Activated T-helper 2 cell treated with anti-CD3 and anti-CD28 coated beads, Interferon-gamma antibody, Interleukin-2, Interleukin-4, amounts not matched to agents 10 μg/mL and 5 μg/mL and 100 μg/mL, durations not matched to agents 14 hours and 24 hours and 36 hours (primary cell): ENCODE measurements around the gene TGFBR3L. TPM values are rescaled to one million over a fixed set of nuclear protein-coding genes. Genes with fewer than 3 reads are reported as not detected.
A peak's percentile ranks its signal among the peaks of the same experiment; 100 is the strongest.

ENCODE experiments used
- DNase-seq: peaks from one replicate; pipeline ENCODE4 v3.0.0; 2021; ENCODE audit warnings: low spot score
- H3K27ac Mint-ChIP-seq: one replicate; pipeline ENCODE4 v1.8.0; 2021; ENCODE audit warnings: mixed read lengths
- H3K27me3 Mint-ChIP-seq: one replicate; pipeline ENCODE4 v1.8.0; 2021; ENCODE audit warnings: low read depth, mixed read lengths
- H3K36me3 Mint-ChIP-seq: one replicate; pipeline ENCODE4 v1.8.0; 2021; ENCODE audit warnings: low read depth, mixed read lengths
- H3K4me1 Mint-ChIP-seq: one replicate; pipeline ENCODE4 v1.8.0; 2021; ENCODE audit warnings: low read depth, mixed read lengths
- H3K4me3 Mint-ChIP-seq: one replicate; pipeline ENCODE4 v1.8.0; 2021; ENCODE audit warnings: low read depth, mild to moderate bottlenecking, moderate library complexity, mixed read lengths
- H3K9me3 Mint-ChIP-seq: one replicate; pipeline ENCODE4 v1.8.0; 2021; ENCODE audit warnings: mixed read lengths
- intact Hi-C: fragments of 100-400 bp; cut with micrococcal nuclease; formaldehyde crosslinking; loops from one replicate; pipeline ENCODE4 v1.15.1; 2023
- total RNA-seq: library from RNA; stranded (reverse); gene quantifications from 2 replicates; pipeline ENCODE4 v1.2.3, GENCODE V29; 2022

TGFBR3L gene
- total RNA-seq, 1 donor from 2014 or later: 6.3 TPM

DNA sequence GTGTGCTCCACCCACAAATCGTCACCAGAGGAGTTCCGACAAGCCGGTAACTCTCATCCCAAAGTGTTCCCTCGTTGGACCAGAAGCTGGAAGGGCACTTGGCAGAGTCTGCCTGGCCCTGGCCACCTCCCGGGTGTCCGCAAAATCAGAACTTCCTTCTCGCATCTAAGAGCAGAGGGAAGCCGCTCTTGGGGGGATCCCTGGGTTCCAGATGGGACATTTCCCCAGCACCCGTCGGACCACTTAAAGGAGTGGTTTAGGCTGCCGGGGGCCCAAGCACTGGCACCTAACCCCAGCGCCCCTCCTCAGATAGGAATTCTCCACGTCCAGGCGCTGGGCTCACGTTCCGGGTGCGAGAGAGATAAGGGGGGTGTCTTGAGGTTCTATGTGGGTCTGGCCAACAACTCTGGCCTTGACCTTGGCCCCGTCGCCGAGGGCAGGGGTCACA is 11.8 kb upstream of the TGFBR3L start:
- peaks cover 15% of the 10 kb centered on the region for H3K36me3 Mint-ChIP-seq
- peaks cover 22% of the 10 kb centered on the region for H3K4me1 Mint-ChIP-seq
- no peaks in the 10 kb centered on the region for H3K27me3 Mint-ChIP-seq
- H3K9me3 Mint-ChIP-seq: no peaks in the 10 kb centered on the region
- intact Hi-C loops: loop anchor here (1.0 kb wide), 1 partner anchor 17 kb away; the partner anchor contains the start of gene SNAPC2
- no peak for DNase-seq
- peak overlapping the region; percentile 88 for H3K4me3 Mint-ChIP-seq
- H3K27ac Mint-ChIP-seq: peak overlapping the region; percentile 85

DNA sequence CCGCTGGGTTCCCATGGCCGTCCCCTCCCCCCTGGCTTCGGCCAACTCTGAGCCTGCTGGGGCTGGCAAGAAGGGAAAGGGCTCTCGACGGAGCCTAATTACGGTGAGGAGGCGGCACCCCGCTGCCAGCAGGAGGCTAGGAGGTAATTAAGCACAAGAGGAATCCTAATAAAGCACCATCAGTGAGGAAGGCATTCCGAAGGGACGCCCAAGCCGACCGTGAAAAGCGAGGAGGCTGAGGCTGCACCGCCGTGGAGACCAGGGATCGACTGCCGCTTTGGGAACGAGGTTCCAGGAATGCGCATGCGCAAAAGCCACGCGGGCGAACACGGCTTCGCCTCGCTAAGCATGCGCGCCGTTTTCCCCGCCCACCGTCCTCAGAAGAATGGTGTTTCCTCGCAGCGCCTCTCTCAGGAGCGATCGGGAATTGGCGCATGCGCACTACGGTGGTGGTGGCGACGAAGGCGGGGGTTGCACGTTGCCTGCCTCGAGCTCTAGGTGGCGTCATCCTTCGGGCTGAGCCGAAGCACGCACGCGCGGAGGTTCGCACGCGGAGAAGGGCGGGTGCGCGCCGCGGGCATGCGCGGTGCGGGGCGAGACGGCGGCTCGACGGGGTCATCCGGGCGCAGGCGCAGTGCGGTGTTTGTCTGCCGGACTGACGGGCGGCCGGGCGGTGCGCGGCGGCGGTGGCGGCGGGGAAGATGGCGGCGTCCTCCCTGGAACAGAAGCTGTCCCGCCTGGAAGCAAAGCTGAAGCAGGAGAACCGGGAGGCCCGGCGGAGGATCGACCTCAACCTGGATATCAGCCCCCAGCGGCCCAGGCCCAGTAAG is 11.2 kb upstream of the TGFBR3L start, which contains the start of gene MAP2K7:
Gene MAP2K7 (plus strand): TSS at position 634 of the 830 bp plus-strand sequence. CDS start 68 bp downstream, at position 702.
- peak; percentile 100 for DNase-seq
- Mint-ChIP-seq H3K36me3 (peaks cover 15% of the 10 kb centered on the region), H3K9me3 (no peaks in the 10 kb centered on the region), H3K4me1 (peaks cover 22% of the 10 kb centered on the region), H3K27me3 (no peaks in the 10 kb centered on the region), H3K4me3 (peak within 1 kb of the TSS; percentile 88), H3K27ac (peak within 1 kb of the TSS; percentile 91)
- intact Hi-C loops: loop anchor here (1.0 kb wide), 1 partner anchor 17 kb away; the partner anchor contains the start of gene SNAPC2

DNA sequence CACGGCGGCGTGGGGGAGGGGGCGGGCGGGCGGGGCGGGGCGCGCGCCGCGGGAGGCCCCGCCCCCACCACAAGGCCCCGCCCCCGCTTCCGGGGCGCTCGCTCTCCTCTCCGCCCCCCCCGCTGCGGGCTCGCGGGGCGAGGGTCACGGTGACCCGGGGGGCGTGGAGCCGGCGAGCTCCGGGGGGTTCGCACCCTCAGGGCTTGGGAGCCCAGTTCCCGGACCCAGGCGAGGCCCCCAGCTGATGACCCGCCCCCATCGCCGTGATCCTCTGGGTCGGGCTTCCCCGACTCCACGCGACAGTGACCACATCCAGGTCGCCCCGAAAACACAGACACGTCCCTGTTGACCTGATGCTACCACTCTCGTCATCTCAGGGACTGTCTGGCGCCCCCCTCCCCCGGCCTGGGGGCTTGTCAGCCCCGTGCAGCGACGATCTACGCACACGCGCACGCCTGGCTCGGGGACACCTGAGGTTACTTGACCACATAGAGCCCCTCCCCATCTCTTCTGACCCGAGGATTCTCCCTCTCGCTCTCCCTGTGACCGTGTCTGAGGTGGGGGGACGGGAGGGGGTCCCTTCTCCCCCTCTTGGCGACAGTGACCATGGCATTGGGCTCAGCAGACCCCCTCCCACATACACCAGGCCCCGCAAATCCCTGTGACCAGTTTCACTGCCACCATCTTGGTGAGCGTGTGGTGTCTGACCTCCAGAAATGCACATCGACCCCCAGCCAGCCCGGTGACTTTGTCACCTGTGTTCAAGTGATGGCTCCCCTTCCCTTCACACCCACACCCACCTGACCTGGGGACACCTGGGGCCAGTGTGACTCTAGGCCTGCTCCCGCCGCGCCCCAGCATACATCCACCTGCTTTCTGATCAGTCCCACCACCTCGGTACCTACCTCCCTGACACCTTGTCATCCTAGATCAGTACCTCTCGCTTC is 10.3 kb upstream of the TGFBR3L start:
- intact Hi-C loops: no loop called here
- Mint-ChIP-seq H3K9me3 (no peaks in the 10 kb centered on the region), H3K36me3 (peaks cover 15% of the 10 kb centered on the region), H3K27ac (peak overlapping the region; percentile 91), H3K27me3 (no peaks in the 10 kb centered on the region), H3K4me3 (peak overlapping the region; percentile 87), H3K4me1 (peaks cover 22% of the 10 kb centered on the region)
- DNase-seq: peak; percentile 61

DNA sequence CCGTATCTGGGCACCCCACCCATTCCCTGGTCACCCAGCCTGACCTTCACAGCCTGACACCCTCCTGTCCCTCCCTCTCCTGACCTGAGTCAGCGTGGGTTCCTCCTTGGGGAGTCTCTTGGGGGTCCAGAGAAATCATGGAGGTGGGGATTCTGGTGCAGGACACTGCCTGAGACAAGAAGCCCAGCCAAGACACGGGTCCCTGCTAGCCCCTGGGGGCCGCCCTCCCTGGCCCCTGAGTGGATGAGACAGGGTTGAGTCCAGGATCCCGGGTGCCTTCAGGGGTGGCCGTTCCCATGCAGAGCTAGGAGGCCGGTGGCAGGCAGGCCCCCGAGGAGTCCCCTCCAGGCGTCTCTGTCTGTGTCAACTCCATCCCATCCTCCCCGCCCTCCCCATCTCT is 9.4 kb upstream of the TGFBR3L start:
- H3K27ac Mint-ChIP-seq: peak overlapping the region; percentile 91
- peaks cover 22% of the 10 kb centered on the region for H3K4me1 Mint-ChIP-seq
- H3K36me3 Mint-ChIP-seq: peaks cover 15% of the 10 kb centered on the region
- H3K9me3 Mint-ChIP-seq: no peaks in the 10 kb centered on the region
- peak overlapping the region; percentile 87 for H3K4me3 Mint-ChIP-seq
- DNase-seq: no peak
- no peaks in the 10 kb centered on the region for H3K27me3 Mint-ChIP-seq
- intact Hi-C loops: no loop called here

DNA sequence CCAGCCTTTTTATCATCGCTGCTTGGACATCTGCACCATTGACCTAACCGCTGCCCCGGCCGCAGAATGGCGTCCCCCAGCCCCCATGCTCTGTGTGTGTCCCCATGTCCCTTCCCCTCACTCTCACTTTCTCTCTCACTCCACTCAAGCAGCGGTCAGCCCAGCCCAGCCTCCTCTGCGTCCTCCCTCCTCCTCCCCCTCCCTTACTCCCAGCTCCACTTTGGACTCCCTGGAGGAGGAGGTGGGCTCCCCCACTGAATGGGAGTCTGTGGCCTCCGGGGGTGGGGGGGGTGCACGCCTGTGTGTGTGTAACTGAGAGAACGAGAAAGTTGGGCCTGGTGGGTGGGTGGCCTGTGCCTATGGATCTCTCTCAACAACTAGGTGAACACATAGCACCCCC is 8.8 kb upstream of the TGFBR3L start:
- intact Hi-C loops: no loop called here

DNA sequence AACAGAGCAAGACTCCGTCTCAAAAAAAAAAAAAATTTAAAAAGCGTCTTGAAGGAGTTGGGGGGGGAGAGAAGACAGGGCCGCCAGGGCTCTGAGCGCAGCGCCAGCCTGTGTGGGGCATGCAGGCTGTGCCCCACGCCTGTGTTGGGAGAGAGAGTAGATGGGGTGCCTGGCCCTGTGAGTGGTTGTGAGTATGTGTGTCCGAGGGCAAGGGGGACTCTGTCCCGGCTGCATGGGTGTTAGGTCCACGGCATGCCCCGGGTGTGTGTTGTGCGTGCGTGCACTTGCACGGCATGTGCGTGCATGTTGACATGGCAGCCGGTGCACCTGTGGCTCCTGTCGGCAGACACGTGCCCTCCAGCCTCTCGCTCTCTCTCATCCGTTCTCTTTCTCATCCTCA is 7.5 kb upstream of the TGFBR3L start:
- intact Hi-C loops: no loop called here
- no peaks in the 10 kb centered on the region for H3K27me3 Mint-ChIP-seq
- no peaks in the 10 kb centered on the region for H3K9me3 Mint-ChIP-seq
- no peak overlapping the region for H3K27ac Mint-ChIP-seq
- H3K4me3 Mint-ChIP-seq: no peak overlapping the region
- H3K4me1 Mint-ChIP-seq: peaks cover 22% of the 10 kb centered on the region
- no peak for DNase-seq
- H3K36me3 Mint-ChIP-seq: peaks cover 30% of the 10 kb centered on the region

More for the DNA sequence above, 8.8 kb upstream of the TGFBR3L start:
- Mint-ChIP-seq H3K27ac (peak overlapping the region; percentile 85), H3K36me3 (peaks cover 19% of the 10 kb centered on the region), H3K9me3 (no peaks in the 10 kb centered on the region), H3K4me3 (peak overlapping the region; percentile 87), H3K27me3 (no peaks in the 10 kb centered on the region), H3K4me1 (peaks cover 22% of the 10 kb centered on the region)
- no peak for DNase-seq

DNA sequence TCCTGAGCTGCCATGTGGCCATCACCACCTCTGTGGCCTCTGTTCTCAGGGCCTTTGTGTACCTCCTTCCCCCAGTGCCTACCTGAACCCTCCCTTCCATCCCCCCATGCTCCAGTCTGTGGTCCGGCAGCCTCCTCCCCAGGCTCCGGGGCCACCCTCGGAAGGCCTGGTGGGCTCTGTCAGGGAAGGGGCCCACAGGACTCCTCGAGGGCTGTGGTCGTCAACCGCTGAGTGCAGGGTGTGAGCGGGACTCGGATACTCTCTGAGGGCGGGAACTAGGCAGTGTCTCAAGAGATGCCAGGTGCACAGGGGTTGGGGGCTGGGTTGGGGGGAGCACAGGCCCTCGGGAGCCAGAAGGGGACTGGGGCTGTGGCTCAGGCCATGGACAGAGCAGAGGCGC is 7.1 kb upstream of the TGFBR3L start:
- H3K9me3 Mint-ChIP-seq: no peaks in the 10 kb centered on the region
- peaks cover 20% of the 10 kb centered on the region for H3K4me1 Mint-ChIP-seq
- H3K27me3 Mint-ChIP-seq: no peaks in the 10 kb centered on the region
- no peak overlapping the region for H3K4me3 Mint-ChIP-seq
- H3K36me3 Mint-ChIP-seq: peaks cover 30% of the 10 kb centered on the region
- DNase-seq: no peak
- H3K27ac Mint-ChIP-seq: no peak overlapping the region
- intact Hi-C loops: no loop called here

DNA sequence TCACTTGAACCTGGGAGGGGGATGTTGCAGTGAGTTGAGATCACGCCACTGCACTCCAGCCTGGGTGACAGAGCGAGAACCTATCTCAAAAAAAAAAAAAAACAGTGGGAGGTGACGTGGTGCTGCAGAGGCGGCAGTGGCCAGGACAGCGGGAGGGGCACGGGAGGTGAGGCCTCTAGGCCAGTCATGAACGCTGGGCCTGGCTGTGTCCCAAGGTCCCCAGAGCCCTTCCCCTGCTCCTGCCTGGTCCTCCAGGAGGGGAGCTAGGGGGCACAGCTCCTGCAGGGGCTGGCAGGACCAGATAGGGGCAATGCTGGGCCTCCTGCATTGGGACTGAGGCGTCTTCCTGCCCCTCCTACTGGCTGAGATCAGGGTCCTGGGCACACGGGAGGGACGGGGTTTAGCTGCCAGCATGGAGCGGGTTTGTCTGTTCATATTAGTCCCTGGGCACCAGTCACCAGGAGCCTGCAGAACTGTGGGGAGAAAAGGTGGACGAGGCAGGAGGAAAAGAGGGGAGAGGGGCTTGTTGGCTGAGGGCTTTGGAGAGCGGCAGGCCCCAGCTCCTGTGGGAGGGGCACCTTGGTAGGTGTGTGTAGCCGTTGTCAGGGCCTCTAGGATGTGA is 6.4 kb upstream of the TGFBR3L start:
- no peak overlapping the region for H3K27ac Mint-ChIP-seq
- intact Hi-C loops: no loop called here
- H3K9me3 Mint-ChIP-seq: no peaks in the 10 kb centered on the region
- no peaks in the 10 kb centered on the region for H3K27me3 Mint-ChIP-seq
- H3K4me3 Mint-ChIP-seq: no peak overlapping the region
- H3K4me1 Mint-ChIP-seq: peaks cover 13% of the 10 kb centered on the region
- no peak for DNase-seq
- H3K36me3 Mint-ChIP-seq: peaks cover 36% of the 10 kb centered on the region

DNA sequence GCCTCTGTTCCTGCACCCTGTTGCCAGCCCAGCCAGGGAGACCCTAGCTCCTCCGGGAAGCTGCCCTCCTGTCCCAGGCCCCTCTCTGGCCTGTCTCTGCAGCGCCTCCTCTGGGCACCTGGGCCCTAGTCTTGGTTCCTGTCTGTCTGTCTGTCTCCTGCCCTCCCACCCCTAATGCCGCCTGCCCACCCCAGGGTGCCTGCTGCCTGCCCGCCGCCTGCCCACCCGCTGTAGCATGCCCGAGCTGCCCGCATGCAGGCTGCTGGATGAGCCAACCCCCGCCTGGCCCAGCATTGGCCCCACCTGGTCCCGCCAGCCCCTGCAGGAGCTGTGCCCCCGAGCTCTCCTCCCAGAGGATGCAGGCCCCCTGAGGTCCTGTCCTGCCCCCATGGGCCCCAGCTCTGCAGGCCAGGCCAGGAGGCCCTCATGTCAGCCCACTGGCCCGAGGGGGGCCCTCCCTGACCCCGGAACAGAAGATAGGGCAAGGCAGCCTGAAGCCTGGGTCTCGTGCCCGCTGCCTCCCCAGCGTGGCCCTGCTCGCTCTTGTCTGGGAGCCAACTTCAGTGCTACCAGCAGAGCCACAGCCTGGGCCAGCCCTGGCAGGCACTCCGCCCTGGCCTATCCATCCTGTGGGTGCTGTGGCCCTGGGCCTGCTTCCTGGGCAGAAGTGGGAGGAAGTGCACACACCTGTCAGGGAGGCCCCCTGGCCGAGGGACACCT is 5.7 kb upstream of the TGFBR3L start:
- intact Hi-C loops: no loop called here

DNA sequence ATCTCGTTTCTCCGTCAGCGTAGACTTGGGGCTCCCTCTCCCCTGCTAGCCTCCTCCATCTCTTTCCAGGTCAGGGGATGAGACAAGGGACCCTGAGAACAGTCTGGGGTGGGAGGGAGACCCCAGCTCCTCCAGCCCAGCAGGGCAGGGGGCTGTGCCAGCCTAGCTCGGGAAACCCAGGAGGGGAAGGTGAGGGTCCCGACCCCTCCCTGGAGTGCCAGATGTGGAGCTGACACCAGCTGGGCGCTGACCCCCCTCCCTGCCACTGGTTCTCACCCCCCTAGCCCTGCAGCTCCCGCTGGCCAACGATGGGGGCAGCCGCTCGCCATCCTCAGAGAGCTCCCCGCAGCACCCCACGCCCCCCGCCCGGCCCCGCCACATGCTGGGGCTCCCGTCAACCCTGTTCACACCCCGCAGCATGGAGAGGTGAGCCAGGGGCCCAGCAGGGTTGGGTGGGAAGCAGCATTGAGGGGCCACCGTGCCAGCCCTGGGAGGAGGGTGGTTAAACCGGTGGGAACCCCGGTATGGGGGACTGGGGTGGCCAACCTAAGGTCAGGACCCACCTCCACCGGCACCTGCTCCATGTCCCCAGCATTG is 5.1 kb upstream of the TGFBR3L start:
- H3K9me3 Mint-ChIP-seq: no peaks in the 10 kb centered on the region
- H3K4me1 Mint-ChIP-seq: peaks cover 9% of the 10 kb centered on the region
- DNase-seq: no peak
- peaks cover 38% of the 10 kb centered on the region for H3K36me3 Mint-ChIP-seq
- no peak overlapping the region for H3K4me3 Mint-ChIP-seq
- H3K27ac Mint-ChIP-seq: no peak overlapping the region
- intact Hi-C loops: no loop called here
- no peaks in the 10 kb centered on the region for H3K27me3 Mint-ChIP-seq

More for the DNA sequence above, 5.7 kb upstream of the TGFBR3L start:
- no peaks in the 10 kb centered on the region for H3K27me3 Mint-ChIP-seq
- DNase-seq: no peak
- H3K9me3 Mint-ChIP-seq: no peaks in the 10 kb centered on the region
- H3K4me1 Mint-ChIP-seq: peaks cover 10% of the 10 kb centered on the region
- H3K4me3 Mint-ChIP-seq: no peak overlapping the region
- peaks cover 38% of the 10 kb centered on the region for H3K36me3 Mint-ChIP-seq
- no peak overlapping the region for H3K27ac Mint-ChIP-seq

DNA sequence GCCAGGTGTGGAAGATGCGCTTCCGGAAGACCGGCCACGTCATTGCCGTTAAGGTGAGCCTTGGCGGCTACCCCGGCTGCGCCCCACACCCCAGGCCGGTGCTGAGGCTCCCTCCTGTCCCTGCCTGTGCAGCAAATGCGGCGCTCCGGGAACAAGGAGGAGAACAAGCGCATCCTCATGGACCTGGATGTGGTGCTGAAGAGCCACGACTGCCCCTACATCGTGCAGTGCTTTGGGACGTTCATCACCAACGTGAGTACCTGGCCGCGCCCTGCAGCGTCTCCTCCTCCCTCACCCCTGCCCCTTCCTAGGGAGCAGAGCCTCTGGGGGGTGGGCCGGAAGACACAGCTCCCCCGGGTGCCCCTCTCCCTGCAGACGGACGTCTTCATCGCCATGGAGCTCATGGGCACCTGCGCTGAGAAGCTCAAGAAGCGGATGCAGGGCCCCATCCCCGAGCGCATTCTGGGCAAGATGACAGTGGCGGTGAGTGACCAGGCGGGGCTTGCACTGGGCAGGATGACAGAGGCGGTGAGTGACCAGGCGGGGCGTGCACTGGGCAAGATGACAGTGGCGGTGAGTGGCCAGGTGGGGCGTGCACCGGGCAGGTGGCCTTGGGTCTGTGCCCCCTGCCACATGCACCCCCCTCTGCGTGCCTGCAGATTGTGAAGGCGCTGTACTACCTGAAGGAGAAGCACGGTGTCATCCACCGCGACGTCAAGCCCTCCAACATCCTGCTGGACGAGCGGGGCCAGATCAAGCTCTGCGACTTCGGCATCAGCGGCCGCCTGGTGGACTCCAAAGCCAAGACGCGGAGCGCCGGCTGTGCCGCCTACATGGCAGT is 4.1 kb upstream of the TGFBR3L start:
- Mint-ChIP-seq H3K9me3 (no peaks in the 10 kb centered on the region), H3K4me1 (peaks cover 2% of the 10 kb centered on the region), H3K36me3 (peaks cover 30% of the 10 kb centered on the region), H3K27ac (no peak overlapping the region), H3K4me3 (no peak overlapping the region), H3K27me3 (peaks cover 6% of the 10 kb centered on the region)
- intact Hi-C loops: no loop called here
- no peak for DNase-seq
